DMS153 treated with DMSO at 0.1 percent for 48 hours (cell line): ENCODE data around the gene KIF15.

Experiments used
- DNase-seq: peaks from one replicate; lab custom pipeline; 2025; ENCODE audit not compliant: unreplicated experiment; lab: John Stamatoyannopoulos, UW

The KIF15 gene, protein sequence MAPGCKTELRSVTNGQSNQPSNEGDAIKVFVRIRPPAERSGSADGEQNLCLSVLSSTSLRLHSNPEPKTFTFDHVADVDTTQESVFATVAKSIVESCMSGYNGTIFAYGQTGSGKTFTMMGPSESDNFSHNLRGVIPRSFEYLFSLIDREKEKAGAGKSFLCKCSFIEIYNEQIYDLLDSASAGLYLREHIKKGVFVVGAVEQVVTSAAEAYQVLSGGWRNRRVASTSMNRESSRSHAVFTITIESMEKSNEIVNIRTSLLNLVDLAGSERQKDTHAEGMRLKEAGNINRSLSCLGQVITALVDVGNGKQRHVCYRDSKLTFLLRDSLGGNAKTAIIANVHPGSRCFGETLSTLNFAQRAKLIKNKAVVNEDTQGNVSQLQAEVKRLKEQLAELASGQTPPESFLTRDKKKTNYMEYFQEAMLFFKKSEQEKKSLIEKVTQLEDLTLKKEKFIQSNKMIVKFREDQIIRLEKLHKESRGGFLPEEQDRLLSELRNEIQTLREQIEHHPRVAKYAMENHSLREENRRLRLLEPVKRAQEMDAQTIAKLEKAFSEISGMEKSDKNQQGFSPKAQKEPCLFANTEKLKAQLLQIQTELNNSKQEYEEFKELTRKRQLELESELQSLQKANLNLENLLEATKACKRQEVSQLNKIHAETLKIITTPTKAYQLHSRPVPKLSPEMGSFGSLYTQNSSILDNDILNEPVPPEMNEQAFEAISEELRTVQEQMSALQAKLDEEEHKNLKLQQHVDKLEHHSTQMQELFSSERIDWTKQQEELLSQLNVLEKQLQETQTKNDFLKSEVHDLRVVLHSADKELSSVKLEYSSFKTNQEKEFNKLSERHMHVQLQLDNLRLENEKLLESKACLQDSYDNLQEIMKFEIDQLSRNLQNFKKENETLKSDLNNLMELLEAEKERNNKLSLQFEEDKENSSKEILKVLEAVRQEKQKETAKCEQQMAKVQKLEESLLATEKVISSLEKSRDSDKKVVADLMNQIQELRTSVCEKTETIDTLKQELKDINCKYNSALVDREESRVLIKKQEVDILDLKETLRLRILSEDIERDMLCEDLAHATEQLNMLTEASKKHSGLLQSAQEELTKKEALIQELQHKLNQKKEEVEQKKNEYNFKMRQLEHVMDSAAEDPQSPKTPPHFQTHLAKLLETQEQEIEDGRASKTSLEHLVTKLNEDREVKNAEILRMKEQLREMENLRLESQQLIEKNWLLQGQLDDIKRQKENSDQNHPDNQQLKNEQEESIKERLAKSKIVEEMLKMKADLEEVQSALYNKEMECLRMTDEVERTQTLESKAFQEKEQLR (N-terminal part only)

DNA sequence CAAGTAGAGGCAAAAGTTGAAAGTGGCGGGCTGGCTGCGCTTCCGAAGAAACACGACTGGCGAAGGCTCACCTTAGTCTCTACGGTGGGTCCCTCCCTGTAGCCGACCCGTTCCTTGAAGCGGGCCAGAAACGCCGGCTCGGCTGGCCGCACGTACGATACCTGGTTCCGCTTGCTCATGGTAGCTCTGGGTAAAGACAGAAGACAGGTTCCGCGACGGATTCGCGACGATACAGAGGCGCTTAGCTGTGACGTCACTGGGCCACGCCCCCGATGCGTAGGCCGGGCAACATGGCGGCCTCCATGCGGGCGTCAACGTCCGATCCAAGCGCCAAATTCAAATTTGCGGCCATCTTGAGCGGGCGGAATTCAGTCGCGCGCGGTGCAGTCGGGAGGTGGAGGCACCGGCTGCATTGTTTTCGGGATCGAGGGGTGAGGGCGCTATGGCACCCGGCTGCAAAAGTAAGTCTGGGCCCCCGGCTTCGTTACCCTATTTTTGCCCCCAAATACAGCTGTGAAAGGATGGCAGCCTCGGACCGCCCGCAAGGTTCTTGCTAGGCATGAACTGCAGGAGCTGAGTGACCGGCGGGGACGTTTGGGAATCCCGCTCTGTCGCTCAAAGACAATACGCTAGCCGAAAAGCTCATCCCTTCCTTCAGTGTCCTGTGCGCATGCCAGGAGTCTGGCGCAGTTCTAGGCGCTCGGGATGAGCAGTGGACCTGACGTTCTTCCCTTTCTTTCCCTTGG, at the start of gene KIF15, which contains the start of gene KIAA1143:
Gene KIF15 (plus strand): TSS at position 371 of the 746 bp plus-strand sequence. CDS start 72 bp downstream, at position 443.
Gene KIAA1143 (minus strand): TSS at position 196 of the 746 bp plus-strand sequence. CDS start 17 bp downstream, at position 179.
- DNase-seq = peak; percentile 55

DNA sequence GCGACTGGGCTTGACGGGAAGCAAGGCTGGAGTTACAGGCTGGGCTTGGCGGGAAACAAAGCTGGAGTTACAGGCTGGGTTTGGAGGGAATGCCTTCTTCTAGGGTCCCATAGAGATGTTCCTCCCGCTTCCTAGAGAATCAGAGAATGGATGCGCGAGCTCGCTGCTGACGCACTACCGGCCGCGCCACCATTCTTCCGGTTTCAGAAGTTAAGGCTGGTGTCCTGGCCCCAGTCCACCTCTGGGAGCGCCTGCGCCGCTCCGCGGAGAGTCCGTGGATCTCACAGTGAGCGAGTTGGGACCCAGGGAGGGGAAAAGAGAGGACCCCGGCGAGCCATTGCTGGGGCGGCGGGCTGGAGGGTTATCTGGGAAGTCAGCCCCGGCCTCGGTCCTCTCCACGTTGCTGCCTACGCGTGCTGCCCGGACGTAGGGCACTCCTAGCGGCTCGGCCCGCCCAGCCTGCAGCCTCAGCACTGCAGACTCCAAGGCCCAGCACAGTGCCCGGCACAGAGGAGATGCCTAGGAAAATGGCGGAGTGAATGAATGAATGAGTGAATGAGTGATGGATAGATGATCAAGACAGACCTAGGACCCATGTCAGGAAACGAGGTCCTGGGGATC, 49.0 kb upstream of the KIF15 start, which contains the start of gene ZNF502:
Gene ZNF502 (plus strand): TSS at position 206 of the 621 bp plus-strand sequence. CDS start 7,602 bp downstream, outside the sequence.
- DNase-seq = peak; percentile 54

DNA sequence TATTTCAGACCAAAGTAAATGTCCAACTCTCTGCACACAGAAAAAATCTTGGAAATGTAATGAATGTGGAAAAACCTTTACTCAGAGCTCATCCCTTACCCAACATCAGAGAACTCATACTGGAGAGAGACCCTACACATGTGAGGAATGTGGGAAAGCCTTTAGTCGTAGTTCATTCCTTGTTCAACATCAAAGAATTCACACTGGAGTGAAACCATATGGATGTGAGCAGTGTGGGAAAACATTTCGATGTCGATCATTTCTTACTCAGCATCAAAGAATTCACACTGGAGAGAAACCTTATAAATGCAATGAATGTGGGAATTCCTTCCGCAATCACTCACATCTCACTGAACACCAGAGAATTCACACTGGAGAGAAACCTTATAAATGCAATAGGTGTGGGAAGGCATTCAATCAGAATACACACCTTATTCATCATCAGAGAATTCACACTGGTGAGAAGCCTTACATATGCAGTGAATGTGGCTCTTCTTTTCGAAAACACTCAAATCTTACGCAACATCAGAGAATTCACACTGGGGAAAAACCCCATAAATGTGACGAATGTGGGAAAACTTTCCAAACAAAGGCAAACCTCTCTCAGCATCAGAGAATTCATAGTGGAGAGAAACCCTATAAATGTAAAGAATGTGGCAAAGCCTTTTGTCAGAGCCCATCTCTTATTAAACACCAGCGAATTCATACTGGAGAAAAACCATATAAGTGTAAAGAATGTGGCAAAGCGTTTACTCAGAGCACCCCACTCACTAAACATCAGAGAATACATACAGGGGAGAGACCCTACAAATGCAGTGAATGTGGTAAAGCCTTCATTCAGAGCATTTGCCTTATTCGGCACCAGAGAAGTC, 40.1 kb upstream of the KIF15 start:
- DNase-seq = no peak

DNA sequence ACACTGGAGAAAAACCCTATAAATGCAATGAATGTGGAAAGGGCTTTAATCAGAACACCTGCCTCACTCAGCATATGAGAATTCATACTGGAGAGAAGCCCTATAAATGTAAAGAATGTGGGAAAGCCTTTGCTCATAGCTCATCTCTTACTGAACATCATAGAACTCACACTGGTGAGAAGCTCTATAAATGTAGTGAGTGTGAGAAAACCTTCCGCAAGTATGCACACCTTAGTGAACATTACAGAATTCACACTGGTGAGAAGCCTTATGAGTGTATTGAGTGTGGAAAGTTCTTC, 39.5 kb upstream of the KIF15 start:
- DNase-seq = no peak

DNA sequence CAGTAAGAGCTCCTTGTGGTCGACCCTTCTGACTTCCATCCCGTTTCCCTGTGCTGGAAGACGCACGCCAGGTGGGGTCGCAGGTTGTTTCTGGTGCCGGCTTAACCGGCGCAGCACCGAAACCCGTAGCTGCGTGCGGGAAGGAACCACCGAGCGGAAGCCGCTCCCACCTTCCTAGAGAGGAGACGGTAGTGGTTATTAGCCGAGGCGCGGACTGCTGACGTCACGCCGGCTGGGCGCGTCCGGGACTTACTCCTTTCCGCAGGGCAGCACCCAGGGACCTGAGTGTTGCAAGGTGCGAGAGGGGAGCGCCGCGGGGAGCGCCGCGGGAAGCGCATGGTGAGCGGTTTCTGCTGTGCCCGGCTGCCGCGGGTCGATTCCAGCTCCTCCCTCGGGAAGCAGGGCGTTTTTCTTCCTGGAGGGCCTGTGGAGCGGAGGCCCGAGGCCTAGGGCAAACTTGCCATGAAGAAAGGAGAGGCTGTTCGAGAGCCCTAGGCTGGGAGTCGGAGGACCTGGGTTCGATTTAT, 32.1 kb upstream of the KIF15 start, which contains the start of gene ZNF501:
Gene ZNF501 (plus strand): TSS at position 252 of the 527 bp plus-strand sequence. CDS start 4,787 bp downstream, outside the sequence.
- DNase-seq = peak; percentile 38

DNA sequence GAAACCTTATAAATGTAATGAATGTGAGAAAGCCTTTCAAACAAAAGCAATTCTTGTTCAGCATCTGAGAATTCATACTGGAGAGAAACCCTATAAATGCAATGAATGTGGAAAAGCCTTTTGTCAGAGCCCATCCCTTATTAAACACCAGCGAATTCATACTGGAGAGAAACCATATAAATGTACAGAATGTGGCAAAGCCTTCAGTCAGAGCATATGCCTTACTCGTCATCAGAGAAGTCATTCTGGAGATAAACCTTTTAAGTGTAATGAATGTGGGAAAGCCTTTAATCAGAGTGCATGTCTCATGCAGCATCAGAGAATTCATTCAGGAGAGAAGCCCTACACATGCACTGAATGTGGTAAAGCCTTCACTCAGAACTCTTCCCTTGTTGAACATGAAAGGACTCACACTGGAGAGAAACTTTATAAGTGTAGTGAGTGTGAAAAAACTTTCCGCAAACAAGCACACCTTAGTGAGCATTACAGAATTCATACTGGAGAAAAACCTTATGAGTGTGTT, 26.9 kb upstream of the KIF15 start:
- no peak for DNase-seq

DNA sequence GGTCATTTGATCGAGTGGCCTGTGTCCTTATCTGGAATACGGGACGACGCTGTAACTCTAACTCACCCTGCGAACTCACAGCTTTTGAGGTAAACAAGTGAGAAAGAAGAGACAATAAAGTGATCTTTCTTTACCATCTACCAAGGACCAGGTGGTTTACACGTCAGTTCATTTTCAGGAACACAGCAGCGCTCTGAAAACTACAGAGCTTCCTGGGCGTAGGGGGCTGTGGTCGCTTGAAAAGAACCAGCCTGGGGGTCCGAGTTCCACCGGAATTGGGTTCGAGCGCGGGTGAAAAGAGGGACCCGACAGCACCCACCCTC, 532 bp upstream of the KIF15 start:
- no peak for DNase-seq

DNA sequence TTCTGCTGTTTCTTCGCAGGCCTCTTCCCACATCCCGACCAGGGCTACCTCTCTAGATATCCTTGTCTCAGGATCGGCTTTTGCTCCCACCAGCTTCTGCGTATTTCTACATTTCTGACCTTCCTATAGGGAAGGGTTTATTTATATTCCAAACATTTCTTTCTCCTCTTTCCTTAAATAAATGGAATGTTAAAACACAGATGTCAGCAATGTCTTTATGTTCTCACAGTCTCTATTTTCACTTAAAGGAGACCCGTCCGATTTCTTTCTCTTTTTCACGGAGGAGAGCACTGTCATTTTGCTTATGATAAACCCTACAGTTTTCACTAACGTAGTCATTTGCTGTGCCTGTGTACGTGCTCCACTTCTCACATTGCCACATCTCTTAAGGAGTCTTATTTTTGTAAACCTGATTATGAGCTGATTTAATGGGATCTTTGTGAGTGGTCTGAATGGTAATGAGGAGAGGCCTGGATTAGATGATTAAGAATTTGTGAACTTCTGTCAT, 630 bp downstream of the KIF15 start:
- no peak for DNase-seq

DNA sequence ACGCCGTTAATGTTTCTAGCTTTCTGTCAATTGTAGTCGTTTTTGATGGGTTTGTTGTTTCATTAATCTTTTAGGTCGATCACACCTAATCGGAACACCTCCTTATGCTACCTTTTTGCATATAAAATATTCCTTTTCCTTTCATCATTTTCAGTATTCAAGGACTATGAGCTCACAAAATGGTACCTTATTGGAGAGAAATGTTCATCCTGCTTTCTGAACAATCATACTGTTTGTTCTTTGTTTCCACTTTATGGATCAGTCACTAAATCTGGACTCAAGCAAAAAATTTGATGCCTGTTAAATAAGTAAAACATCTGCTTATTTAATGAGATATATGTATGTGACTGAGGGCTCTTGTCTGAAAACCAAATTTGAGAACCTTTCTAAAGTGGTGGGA, 1.1 kb downstream of the KIF15 start:
- no peak for DNase-seq

DNA sequence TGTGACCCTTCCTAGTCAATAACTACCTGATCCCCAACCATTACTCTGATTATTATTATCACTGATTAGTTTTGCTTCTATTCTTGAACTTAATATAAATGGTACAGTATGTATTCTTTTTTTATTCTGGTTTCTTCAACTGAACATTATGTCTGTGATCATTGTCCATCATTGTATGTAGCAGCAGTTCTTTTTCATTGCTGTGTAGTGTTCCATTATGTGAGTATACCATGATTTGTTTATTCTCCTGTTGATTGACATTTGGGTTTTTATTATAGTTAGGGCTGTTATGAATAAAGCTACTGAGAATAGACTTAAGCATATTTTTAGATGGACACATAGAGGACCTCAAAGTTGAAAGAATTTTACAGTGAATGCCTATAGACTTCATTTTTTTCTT, 2.7 kb downstream of the KIF15 start:
- DNase-seq = no peak

DNA sequence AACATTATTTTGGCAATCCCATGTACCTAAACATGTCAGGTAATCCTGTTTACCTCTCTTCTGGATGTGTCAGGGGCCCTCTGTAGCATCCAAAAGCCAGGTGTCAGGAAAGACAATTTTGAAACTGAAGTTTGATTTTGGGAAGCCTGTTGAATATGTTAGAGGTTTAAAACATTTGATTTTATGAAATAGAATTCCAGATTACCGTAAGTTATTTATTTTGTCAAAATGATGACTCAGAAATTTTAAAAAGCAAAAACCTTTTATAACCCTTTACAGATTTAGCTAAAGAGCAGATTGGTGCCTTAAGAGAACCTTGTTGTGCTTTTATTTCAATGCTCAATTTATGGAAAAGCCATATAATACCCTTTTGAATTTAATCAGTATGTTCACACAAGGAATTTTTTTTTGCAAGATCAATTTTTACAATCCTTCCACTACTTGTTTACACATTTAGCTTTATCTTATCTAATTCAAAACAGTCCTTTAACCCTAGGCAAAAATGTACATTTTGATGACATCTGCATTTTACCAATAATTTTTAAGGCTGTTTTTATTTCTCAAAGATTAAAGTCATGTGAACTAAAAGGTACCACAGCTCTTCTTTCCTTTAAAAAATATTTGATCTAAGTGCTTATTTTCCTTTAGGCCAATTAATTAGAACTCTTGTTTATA, 10.0 kb downstream of the KIF15 start:
- no peak for DNase-seq

DNA sequence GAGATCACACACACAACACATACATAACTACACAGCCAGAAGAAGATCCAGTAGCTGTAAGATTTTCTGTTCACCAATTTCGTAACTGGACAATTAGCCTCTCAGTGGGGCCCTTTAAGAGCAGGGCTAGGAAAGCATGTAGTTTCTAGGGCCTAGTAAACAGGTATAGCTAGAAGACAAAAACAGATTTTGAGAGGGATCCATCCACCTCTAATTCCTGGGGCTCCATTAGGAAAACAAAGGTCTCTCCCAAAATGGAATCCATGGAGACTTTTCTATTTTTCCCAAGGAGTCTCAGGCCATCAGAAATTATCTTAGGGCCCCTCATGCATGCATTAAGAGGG, 10.5 kb downstream of the KIF15 start:
- DNase-seq = no peak

DNA sequence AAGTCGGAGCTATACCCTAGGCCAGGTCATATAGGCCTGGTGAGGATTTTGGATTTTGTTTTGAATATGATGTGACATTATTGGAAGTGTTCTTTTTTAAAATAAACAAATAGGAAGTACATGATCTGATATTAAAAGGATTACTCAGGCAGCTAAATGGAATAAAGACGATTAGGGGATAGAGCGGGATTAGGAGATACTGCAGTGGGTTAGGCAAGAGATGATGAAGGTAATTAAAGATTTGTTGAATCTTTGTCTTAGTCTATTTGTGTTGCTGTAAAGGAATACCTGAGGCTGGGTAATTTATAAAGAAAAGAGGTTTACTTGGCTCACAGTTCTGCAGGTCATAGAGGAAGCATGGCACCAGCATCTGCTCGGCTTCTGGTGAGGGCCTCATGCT, 21.3 kb downstream of the KIF15 start:
- no peak for DNase-seq

DNA sequence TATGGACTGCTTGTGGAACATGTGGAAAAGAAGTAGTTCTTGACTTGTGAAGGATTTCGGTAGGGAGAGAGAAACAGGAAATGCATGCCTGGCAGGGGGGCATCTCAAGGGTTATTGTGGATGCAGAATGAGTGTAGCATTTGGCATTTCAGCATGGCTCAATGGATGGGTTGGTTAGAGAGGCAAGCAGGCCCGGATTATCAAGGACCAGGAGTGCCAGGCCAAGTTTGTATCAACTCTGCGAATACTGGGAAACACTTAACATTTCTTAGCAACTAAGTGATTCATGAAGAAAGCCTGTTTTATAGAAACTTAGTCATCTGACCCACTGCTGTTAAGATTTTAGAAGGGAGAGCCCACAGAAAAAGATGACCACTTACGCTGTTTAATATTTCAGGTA, 33.6 kb downstream of the KIF15 start:
- DNase-seq = no peak

DNA sequence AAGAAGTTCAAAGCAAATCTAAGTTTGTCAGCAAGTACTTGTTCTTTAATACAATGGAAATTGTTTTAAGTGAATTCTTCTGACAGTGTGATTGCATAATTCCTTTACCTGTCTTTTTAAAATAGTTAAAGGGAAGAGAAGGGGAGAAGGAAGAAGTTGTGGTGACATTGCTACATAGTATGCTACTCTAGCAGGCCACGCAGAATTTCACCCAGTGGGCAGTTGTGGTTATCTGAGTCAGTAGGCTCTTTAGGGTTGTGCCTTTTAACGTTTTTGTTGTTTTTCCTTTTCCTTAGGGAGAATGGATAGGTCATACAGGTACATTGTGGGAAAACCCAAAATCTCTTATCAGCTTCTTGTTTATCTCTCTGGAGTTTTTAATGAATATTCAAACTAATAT, 40.4 kb downstream of the KIF15 start:
- DNase-seq = no peak

DNA sequence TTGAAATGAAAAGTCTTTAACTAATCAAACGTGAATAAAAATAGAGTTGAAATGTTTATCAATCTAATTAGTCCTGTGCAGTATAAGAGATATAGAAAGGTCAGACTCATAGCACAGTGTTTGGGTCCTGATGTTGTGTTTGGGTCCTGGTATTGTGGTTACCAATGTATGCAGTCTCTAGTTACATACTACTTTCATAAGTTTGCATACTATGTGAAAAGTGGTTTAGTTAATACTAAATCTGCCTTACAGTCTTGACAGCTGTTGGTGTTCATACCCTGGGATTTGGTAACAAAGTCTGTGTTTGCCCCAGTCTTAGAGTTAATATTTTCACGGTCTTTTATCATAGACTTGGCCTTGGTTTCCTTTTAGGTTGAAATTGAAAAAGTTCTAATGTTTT, 41.7 kb downstream of the KIF15 start:
- DNase-seq = no peak

DNA sequence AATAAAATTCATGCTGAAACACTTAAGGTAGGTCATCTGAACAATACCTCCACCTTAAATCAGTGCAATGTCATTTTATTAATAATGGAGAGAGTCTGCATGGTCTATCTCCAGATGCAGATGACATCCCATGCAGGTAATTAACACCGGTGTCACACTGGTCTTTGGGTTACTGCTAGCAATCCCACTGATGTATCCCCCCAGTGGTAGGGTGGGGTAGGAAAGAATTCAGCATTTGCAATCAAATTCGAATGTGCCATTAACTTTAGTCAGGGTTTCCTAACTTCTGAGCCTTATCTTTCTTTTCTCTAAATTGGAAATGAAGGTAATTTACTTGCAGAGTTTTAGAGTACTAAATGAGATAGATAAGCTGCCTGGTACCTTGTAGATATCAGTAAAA, 44.4 kb downstream of the KIF15 start:
- DNase-seq = no peak

DNA sequence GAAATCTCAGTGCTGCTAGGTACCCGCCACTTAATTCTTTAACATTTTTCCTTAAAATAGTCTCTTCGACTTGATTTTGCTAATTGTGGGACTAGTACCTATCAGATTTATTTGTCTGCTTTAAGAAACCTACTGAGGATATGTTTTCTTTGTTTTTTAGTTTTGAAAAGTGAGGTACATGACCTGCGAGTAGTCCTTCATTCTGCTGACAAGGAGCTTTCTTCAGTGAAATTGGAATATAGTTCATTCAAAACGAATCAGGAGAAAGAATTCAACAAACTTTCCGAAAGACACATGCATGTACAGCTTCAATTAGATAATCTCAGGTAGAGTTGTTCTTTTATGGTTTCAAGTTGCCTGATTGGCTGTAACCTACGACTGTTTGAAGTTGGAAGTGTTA, 53.2 kb downstream of the KIF15 start:
- DNase-seq = no peak
